HTERT RPE-1 (cell line): ENCODE results near the gene HTD2.

Source experiments
- in situ Hi-C: fragments of 300-500 bp; cut with MboI; formaldehyde crosslinking; loops from 4 replicates; pipeline ENCODE4 v1.14.3; 2020; ENCODE audit warnings: low sequenced_read_pairs

Gene HTD2

GRCh38 chr3:58291671-58292338, 14.5 kb upstream of the HTD2 start:
- in situ Hi-C loops, result no loop called here

GRCh38 chr3:58292866-58293265, 13.5 kb upstream of the HTD2 start:
- in situ Hi-C loops, result no loop called here

DNA sequence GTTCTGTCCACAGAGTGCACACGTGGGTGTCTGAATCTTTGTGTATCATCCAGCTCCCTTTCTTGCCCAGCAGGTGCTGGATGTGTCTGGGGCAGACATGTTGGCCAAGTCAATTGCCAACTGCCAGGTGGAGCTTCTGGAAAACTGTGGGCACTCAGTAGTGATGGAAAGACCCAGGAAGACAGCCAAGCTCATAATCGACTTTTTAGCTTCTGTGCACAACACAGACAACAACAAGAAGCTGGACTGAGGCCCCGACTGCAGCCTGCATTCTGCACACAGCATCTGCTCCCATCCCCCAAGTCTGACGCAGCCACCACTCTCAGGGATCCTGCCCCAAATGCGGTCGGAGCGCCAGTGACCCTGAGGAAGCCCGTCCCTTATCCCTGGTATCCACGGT, 12.8 kb upstream of the HTD2 start:
- in situ Hi-C loops, result no loop called here

DNA sequence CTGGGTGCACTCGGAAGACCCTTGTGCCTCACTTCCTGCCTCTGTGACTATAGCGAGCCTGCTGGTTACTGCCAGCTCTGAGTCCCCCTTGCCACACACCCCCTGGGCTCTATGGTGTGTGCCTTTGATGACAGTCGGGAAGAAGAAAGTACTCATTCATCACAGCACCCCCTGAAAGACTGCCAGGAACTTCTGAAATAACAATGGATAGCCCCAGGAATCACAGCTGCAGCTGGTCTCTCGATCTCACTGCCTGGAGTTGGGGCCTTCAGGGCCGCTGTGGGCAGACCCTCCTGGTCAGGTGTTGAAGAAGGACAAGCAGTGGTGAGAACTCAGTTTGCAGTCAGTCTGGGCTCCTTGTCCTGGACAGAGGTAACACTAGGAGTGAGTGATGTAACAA, 10.1 kb upstream of the HTD2 start:
- in situ Hi-C loops, result no loop called here

DNA sequence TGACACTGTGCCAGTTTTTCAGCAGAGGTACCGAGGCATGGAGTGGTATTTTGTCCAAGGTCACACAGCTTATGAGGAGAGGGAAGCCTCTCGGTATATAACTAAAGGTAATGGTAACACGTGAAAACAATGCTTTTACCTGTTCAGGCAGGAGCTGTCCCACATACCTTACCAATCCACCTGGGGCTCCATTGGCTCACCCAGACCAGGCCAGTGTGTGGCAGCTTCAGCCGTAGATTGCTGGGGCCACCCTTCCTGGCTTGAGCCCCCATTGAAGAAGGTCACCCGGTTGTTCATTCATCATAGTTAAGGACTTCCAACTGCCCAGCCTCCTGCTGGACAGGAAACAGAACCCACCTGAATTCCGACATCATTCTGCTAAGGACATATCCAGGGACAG, 9.5 kb upstream of the HTD2 start:
- in situ Hi-C loops, result no loop called here

DNA sequence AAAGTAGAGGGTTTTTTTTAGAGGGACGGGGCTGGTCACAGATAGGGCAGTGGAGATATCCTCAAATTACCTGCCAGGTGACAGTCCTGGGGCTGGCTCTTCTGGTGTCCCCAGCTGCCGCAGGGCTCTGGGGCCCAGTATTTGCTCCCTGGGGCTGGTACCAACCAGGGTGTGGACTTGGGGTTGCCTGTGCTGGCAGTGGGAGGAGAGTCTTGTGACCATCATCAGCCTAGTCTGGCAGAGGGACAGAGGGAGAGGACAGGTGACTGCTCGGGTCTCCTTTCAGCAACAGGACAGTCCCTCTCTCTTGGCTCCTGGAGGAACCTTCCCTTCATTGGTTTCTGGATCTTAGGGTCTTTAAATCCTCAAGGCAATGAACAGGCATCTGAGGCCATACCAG, 8.1 kb upstream of the HTD2 start:
- in situ Hi-C loops, result no loop called here

- in situ Hi-C loops, result no loop called here
These were observed 7.2 kb upstream of the HTD2 start for GRCh38 chr3:58299075-58299474.

GRCh38 chr3:58299839-58300516, 6.3 kb upstream of the HTD2 start:
- in situ Hi-C loops, result no loop called here

DNA sequence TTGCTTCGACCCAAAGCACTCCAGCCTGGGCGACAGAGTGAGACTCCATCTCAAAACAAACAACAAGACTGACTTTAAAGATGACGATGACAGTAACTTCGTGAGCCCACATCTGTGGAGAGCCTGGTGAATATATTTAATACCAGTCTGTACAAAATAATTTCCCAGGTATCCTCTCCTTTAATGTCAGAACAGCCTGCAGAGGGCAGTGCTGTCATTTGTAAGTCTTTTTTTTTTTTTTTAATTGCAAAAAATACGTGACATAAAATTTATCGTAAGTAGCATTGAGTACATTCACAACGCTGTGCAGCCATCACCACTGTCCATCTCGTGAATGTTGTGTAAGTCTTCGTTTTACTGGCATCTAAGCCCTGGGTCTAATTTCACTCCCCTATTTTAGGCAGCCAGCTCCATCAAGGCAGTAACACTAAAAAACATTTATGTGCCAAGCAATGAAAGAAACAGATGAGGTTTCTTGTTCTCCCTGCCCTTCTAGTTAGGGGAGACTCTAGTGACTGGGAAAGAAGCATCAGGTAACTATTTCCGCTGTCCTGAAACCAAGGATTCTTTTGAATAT, 1.4 kb downstream of the HTD2 start:
- in situ Hi-C loops, result no loop called here

DNA sequence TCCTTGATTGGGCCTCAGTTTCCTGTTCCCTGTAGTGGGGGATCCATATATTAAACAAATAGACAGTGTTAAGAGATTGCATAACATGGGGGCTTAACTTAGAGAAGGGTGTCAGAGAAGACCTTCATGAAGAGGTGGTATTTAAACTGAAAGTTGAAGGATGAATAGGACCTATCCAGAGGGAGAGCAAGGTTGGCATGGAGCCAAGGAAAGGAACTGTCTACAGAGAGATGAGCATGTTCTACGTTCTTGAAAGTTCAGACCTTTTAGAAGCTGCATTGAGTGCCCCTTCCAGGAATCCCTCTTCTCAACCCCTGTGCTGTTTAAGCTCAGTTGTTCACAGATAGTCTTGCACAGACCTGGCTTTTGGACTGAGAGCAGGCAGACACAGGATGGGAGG, 2.4 kb downstream of the HTD2 start:
- in situ Hi-C loops, result no loop called here

GRCh38 chr3:58317811-58318210, 11.5 kb downstream of the HTD2 start:
- in situ Hi-C loops, result no loop called here

GRCh38 chr3:58321791-58322190, 15.5 kb downstream of the HTD2 start:
- in situ Hi-C loops, result no loop called here

DNA sequence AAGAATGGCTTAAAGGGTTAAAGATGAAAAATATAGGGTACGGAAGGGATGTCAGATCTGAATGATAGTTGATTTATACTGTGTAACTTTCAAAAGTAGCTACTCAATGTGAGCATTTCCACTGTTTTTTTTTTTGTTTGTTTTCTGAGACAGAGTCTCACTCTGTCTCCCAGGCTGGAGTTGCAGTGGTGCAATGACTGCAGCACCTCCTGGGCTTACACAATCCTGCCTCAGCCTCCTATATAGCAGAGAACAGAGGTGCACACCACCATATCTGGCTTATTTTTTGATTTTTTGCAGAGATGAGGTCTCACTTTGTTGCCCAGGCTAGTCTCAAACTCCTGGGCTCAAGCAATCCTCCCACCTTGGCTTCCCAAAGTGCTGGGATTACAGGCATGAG, 16.5 kb downstream of the HTD2 start:
- in situ Hi-C loops, result no loop called here

- in situ Hi-C loops, result no loop called here
These were observed 17.4 kb downstream of the HTD2 start for GRCh38 chr3:58323529-58324390.

GRCh38 chr3:58324391-58325390, 18.4 kb downstream of the HTD2 start:
- in situ Hi-C loops, result no loop called here

DNA sequence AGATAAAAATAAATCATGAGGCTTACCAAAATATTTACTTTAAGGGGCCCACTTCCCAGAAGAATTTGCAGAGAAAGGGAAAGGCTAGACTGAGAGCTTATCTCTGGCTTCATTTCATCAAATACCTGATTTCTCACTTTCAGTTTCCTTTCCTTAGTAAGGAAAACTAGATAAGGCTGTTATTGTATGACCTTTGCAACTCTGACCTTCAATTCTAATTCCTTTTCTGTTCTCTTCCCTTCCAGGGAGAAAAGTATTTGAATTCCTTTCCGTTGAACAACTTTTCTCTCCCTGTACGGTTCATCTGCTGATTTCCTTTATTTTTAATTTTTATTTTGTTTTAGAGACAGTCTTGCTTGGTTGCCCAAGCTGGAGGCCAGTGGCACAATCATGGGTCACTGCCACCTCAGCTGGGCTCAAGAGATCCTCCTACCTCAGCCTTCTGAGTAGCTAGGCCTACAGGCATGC, 19.2 kb downstream of the HTD2 start:
- in situ Hi-C loops, result no loop called here

DNA sequence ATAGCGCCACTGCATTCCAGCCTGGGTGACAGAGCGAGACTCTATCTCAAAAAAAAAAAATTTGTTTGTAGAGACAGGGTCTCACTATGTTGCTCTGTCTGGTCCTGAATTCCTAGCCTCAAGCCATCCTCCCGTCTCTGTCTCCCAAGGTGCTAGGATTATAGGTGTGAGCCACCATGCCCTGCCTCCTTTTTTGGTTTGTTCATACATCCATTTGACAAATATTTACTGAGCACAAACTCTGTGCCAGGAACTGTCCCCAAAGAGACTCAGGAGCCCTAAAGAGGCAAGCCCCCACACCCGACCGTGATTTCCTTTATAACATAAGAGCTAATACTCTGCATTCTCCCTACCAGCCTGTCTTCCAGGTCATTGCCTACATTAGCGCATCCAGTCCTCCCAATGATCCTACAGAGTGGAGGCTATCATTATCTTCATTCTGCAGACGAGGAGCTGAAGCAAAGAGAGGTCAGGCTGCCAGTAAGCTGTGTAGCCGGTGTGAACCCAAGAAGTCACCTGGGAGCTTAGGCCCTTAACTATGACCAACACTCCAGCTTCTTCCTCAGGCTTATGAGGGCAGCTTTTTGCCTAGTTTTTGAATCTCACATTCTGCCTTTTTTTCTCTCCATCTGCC, 20.1 kb downstream of the HTD2 start:
- in situ Hi-C loops, result no loop called here

DNA sequence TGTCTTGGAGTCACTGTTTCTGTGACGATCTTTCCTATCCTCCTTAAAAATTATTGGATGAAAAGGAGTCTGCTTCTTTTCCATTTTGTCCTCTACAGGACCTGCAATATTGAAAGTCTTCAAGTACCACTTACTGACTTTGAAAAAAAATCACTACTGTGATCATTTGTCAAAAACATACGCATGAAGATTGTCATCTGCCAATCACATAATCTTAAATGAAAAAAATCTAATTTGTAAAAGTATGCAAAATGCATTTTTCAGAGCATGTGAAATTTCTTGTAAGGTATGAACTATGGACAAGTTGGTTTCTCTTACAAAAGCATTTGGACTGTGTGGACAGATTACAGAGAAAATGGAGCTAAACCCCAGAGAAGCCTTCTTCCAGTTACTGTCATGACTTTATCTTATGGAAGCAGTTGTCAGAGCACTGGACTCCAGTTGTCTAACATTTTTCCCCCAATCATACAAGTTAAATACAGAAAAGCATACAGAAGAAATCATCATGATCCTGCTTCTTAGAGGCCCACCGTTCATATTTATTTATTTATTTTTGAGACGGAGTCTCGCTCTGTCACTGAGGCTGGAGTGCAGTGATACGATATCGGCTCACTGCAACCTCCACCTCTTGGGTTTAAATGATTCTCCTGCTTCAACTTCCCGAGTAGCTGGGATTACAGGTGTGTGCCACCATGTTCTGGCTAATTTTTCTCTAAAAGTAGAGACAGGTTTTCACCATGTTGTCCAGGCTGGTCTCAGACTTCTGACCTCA, 23.0 kb downstream of the HTD2 start:
- in situ Hi-C loops, result no loop called here

DNA sequence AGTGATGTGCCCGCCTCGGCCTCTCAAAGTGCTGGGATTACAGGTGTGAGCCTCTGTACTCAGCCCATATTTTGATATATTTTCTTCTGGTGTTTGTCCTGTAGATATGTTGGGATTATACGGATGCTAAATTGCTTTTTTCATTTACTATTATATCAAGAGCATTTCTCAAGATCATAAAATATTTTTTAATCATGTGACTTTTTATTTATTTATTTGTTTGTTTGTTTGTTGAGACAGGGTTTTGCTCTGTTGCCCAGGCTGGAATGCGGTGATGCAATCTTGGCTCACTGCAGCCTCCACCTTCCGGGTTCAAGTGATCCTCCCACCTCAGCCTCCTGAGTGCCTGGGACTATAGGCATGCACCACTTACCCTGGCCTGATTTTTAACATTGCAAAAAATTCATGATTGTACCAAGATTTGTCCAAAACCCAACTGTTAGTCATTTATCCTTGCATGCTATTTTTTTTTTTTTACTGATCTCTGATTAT, 23.6 kb downstream of the HTD2 start:
- in situ Hi-C loops, result no loop called here
